AG04450 (cell line): ENCODE results near the gene CFAP46. TPM values are rescaled to one million over a fixed set of nuclear protein-coding genes. Genes with fewer than 3 reads are reported as not detected.

Experiments
- CTCF ChIA-PET: fragments of 300-600, 350-600 bp; formaldehyde crosslinking; extraction: SDS; loops from one replicate; lab custom pipeline; 2022; ENCODE audit warnings: antibody characterized with exemption, inconsistent platforms; lab: Charles Lee
- POLR2A ChIA-PET: fragments of 350-600 bp; formaldehyde crosslinking; extraction: SDS; loops from one replicate; lab custom pipeline; 2021; ENCODE audit warnings: antibody characterized with exemption, inconsistent platforms; lab: Yijun Ruan, JAX
- DNase-seq: peaks from one replicate; pipeline ENCODE4 v3.0.0-alpha.2; 2011; ENCODE audit warnings: low read depth, low spot score
- H3K27ac ChIP-seq: one replicate; pipeline ENCODE4 v1.5.1; 2012; ENCODE audit warnings: low read depth, low read length, control low read depth
- H3K27me3 ChIP-seq: one replicate; pipeline ENCODE4 v1.6.0; 2012; ENCODE audit warnings: low read length; ENCODE audit not compliant: control insufficient read depth, insufficient read depth
- H3K4me3 ChIP-seq: 2 replicates; pipeline ENCODE4 v1.5.1; 2011; ENCODE audit warnings: mild to moderate bottlenecking, low read depth, low read length, control low read depth
- H3K9me3 ChIP-seq: 2 replicates; pipeline ENCODE4 v1.5.1; 2012; ENCODE audit warnings: low read length; ENCODE audit not compliant: control insufficient read depth, insufficient read depth
- polyA plus RNA-seq: library from polyadenylated mRNA; depleted of rRNA; stranded (reverse); fragments of >200 nt; gene quantifications from 2 replicates; pipeline ENCODE4 v1.2.3, GENCODE V29; 2011
- TF ChIP-seq, protein P1 (sequence below): IDR thresholded peaks from 2 replicates; pipeline ENCODE4 v1.5.1; 2011; ENCODE audit warnings: low read depth, low read length, control low read depth, inconsistent platforms

CFAP46 gene
- polyA plus RNA-seq, 1 experiment: 2.7 TPM

DNA sequence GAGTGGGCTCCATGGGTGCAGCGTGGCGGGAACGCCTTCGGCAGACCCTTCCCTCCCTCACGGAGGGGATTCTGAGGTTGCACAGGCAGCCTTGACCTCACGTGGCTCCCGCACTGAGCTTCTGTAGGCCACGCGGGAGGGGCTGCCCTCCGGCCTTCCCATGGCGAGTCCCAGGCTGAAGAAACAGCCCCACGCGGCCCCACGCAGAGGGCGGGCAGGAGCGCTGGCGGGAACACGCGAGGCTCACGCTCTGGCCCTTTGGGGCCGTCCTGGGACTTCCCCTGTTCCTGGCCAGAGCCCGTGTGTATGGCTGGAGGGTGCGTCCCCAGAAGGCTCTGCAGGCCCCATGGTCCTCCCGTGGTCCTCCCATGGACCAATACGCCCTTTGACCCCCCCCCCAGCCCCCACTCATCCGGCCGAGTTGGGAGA is 134.7 kb downstream of the CFAP46 start:
- no peak overlapping the region for H3K27ac ChIP-seq
- H3K9me3 ChIP-seq: no peaks in the 10 kb centered on the region; the same call in 1 of the 2 replicates
- TF ChIP-seq, protein P1, sequence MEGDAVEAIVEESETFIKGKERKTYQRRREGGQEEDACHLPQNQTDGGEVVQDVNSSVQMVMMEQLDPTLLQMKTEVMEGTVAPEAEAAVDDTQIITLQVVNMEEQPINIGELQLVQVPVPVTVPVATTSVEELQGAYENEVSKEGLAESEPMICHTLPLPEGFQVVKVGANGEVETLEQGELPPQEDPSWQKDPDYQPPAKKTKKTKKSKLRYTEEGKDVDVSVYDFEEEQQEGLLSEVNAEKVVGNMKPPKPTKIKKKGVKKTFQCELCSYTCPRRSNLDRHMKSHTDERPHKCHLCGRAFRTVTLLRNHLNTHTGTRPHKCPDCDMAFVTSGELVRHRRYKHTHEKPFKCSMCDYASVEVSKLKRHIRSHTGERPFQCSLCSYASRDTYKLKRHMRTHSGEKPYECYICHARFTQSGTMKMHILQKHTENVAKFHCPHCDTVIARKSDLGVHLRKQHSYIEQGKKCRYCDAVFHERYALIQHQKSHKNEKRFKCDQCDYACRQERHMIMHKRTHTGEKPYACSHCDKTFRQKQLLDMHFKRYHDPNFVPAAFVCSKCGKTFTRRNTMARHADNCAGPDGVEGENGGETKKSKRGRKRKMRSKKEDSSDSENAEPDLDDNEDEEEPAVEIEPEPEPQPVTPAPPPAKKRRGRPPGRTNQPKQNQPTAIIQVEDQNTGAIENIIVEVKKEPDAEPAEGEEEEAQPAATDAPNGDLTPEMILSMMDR: no peak
- no peak overlapping the region for H3K4me3 ChIP-seq
- DNase-seq: no peak
- ChIA-PET CTCF (interaction anchor here (0.7 kb wide), 1 partner anchor 153 kb away, joined by 5 read pairs; no protein-coding TSS in a partner anchor), POLR2A (no interaction called here)
- peaks cover 13% of the 10 kb centered on the region for H3K27me3 ChIP-seq

DNA sequence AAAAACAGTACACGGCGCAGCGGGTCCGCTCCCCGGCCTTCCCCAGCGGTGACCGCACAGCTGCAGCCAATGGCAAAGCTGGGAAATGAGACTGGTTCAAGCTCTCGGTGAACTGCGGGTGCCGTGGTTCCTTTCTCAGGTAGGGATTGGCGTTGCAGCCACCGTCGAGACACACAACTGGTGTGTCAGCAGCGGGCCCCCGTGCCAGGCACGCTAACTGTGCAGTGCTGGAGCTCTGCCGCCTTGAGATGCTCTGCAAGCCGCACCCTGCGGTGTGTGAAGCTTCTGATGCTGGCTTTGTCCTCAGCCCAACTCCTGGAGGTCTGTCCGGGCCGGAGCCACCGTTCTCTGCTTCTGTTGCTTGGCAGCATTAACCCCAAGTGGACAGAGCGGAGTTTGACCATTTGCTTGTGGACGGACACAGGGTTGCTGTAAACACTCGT is 135.8 kb downstream of the CFAP46 start:
- no peak for DNase-seq
- H3K27ac ChIP-seq: no peak overlapping the region
- CTCF ChIA-PET: no interaction called here
- TF ChIP-seq, protein P1: no peak
- POLR2A ChIA-PET: no interaction called here
- H3K9me3 ChIP-seq: peaks cover 5% of the 10 kb centered on the region
- H3K27me3 ChIP-seq: peaks cover 16% of the 10 kb centered on the region
- H3K4me3 ChIP-seq: no peak overlapping the region

DNA sequence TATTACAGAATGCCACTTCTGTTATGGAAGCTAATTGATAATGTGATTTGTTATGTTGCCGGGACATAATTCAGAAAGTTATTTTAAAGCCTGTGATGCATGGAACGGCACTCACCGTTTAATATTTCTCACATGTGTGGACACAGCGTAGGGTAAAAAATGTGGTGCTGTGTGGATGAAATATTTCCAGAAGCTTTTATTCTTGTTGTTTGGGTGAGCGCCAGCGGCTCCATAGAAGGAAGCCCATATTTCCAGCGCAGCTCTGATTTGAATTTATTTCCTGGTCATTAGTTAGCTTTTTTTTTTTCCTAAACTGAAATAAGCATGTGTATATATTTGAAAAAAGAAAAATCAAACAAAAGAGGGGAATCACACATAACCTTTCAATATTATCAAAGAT is 136.3 kb downstream of the CFAP46 start:
- POLR2A ChIA-PET: no interaction called here
- H3K27ac ChIP-seq: no peak overlapping the region
- TF ChIP-seq, protein P1: no peak
- no peak for DNase-seq
- no peak overlapping the region for H3K4me3 ChIP-seq
- peaks cover 16% of the 10 kb centered on the region for H3K27me3 ChIP-seq
- CTCF ChIA-PET: interaction anchor here (0.6 kb wide), 2 partner anchors 151 to 501 kb away, joined by 3 to 4 read pairs; no protein-coding TSS in a partner anchor
- peaks cover 6% of the 10 kb centered on the region for H3K9me3 ChIP-seq

DNA sequence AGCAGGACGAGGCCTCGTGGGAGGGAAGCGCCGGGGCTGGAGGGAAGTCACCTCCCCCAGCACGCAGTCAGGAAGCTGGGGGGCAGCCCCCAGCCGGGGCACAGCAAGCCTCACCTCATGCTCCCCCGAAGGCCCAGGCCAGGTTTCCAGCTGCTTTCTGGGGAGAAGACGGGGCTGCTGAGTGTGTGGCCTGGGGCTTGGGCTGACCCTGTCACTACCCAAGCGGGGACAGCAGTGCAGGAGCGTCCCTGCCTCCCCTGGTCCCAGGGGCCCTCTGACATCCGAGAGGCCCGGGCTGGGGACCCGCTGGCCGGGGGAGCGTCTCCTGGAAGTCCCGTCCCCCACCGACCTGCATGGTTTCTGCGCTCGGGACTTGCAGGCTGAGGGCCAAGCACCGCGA is 136.8 kb downstream of the CFAP46 start:
- POLR2A ChIA-PET: no interaction called here
- H3K27me3 ChIP-seq: peaks cover 16% of the 10 kb centered on the region

DNA sequence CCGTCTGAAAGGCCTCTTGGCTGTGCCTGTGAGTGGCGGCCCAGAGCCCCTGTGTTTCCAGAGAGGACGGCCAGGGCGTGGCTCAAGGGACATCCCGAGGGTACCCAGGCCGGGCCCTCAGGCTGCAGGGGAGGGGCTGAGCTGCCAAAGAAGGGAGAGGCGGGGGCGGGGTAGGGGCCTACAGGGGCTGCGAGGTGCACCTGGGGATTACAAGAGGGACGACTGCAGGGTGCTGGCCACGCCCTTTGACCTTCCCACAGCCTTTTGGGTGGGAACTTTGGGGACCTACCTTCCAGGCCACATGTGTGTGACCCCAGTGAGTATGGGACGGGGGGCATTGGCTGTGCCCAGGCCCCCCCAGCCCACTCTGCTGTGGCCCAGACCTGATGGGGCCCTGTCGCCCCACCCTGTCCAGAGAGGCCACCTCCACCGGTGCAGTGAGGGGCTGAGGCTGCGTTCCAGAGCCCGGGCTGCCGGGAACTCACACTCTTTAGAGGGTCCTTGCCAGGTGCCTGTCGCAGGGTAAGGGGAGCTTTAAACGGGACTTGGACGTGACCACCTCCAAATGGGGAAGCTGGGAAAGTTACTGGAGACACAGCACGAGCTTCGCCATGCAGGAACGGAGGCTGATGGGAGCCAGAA is 137.5 kb downstream of the CFAP46 start:
- H3K27me3 ChIP-seq: peaks cover 16% of the 10 kb centered on the region
- peaks cover 6% of the 10 kb centered on the region for H3K9me3 ChIP-seq
- H3K4me3 ChIP-seq: no peak overlapping the region
- ChIA-PET POLR2A (no interaction called here), CTCF (no interaction called here)
- H3K27ac ChIP-seq: no peak overlapping the region
- DNase-seq: no peak
- TF ChIP-seq, protein P1: no peak

More for the DNA sequence above, 136.8 kb downstream of the CFAP46 start:
- TF ChIP-seq, protein P1: no peak
- DNase-seq: no peak
- CTCF ChIA-PET: interaction anchor here (0.6 kb wide), 2 partner anchors 151 to 501 kb away, joined by 3 to 4 read pairs; no protein-coding TSS in a partner anchor
- no peak overlapping the region for H3K4me3 ChIP-seq
- H3K9me3 ChIP-seq: peaks cover 6% of the 10 kb centered on the region
- no peak overlapping the region for H3K27ac ChIP-seq
